ENCODE results near the gene DTNA. TPM values are rescaled to one million over a fixed set of nuclear protein-coding genes. Genes with fewer than 3 reads are reported as not detected.
"Not testable (repeated sequence)": the region's sequence is repeated elsewhere in the genome, so short reads cannot be mapped to it uniquely, and the experiment has no call there.

The DTNA gene
- polyA plus RNA-seq, 1 experiment: 16.4 TPM

- no peaks in the 10 kb centered on the region for H3K9me3 ChIP-seq (ENCODE audit: control insufficient read depth, insufficient read depth, low read length)
- POLR2A ChIA-PET: interaction anchor here (1.3 kb wide), 1 partner anchor 48 kb away, joined by 3 read pairs; no protein-coding TSS in a partner anchor
- H3K27ac ChIP-seq (ENCODE audit: low read depth, low read length): no peak overlapping the region
- DNase-seq (ENCODE audit: low read depth, low spot score): peak; percentile 82
- CTCF ChIA-PET: interaction anchor here (0.5 to 5.0 kb wide), 3 partner anchors 44 to 80 kb away, joined by 3 to 54 read pairs (median 4); no protein-coding TSS in a partner anchor
- no peaks in the 10 kb centered on the region for H3K27me3 ChIP-seq (ENCODE audit: control insufficient read depth, insufficient read depth, low read length)
- H3K4me3 ChIP-seq (ENCODE audit: low read depth, low read length): no peak overlapping the region
- TF ChIP-seq CTCF (IDR thresholded peaks at IDR 0.05; ENCODE audit: low read depth, low read length): no peak
These were observed 2.4 kb upstream of the DTNA start for GRCh38 chr18:34707670-34708069.

GRCh38 chr18:34709104-34709503 lies 994 bp upstream of the DTNA start:
- Histone ChIP-seq H3K4me3 (ENCODE audit: low read depth, low read length) (no peak overlapping the region), H3K27me3 (ENCODE audit: control insufficient read depth, insufficient read depth, low read length) (no peaks in the 10 kb centered on the region), H3K9me3 (ENCODE audit: control insufficient read depth, insufficient read depth, low read length) (no peaks in the 10 kb centered on the region), H3K27ac (ENCODE audit: low read depth, low read length) (peak overlapping the region; percentile 89)
- peak; percentile 64 for DNase-seq (ENCODE audit: low read depth, low spot score)
- no peak for TF ChIP-seq CTCF (IDR thresholded peaks at IDR 0.05; ENCODE audit: low read depth, low read length)
- ChIA-PET CTCF (interaction anchor here (1.0 to 5.0 kb wide), 4 partner anchors 21 to 158 kb away, joined by 4 to 54 read pairs (median 4); no protein-coding TSS in a partner anchor), POLR2A (no interaction called here)

- no peaks in the 10 kb centered on the region for H3K27me3 ChIP-seq (ENCODE audit: control insufficient read depth, insufficient read depth, low read length)
- H3K9me3 ChIP-seq (ENCODE audit: control insufficient read depth, insufficient read depth, low read length): no peaks in the 10 kb centered on the region
- ChIA-PET CTCF (interaction anchor here (0.6 to 5.0 kb wide), 4 partner anchors 18 to 588 kb away, joined by 3 to 54 read pairs (median 6); no protein-coding TSS in a partner anchor), POLR2A (interaction anchor here (0.6 to 1.4 kb wide), 3 partner anchors 12 to 119 kb away, joined by 3 read pairs; no protein-coding TSS in a partner anchor)
- H3K4me3 ChIP-seq (ENCODE audit: low read depth, low read length): peak overlapping the region; percentile 59
- peak overlapping the region; percentile 81 for H3K27ac ChIP-seq (ENCODE audit: low read depth, low read length)
- no peak for TF ChIP-seq CTCF (IDR thresholded peaks at IDR 0.05; ENCODE audit: low read depth, low read length)
- no peak for DNase-seq (ENCODE audit: low read depth, low spot score)
These were observed 388 bp downstream of the DTNA start for GRCh38 chr18:34710458-34710914.

GRCh38 chr18:34710934-34711333 lies 836 bp downstream of the DTNA start:
- peak overlapping the region; percentile 59 for H3K4me3 ChIP-seq (ENCODE audit: low read depth, low read length)
- POLR2A ChIA-PET: interaction anchor here (0.6 to 1.4 kb wide), 2 partner anchors 51 to 120 kb away, joined by 3 read pairs; no protein-coding TSS in a partner anchor
- no peak for TF ChIP-seq CTCF (IDR thresholded peaks at IDR 0.05; ENCODE audit: low read depth, low read length)
- no peaks in the 10 kb centered on the region for H3K27me3 ChIP-seq (ENCODE audit: control insufficient read depth, insufficient read depth, low read length)
- H3K27ac ChIP-seq (ENCODE audit: low read depth, low read length): no peak overlapping the region
- no peaks in the 10 kb centered on the region for H3K9me3 ChIP-seq (ENCODE audit: control insufficient read depth, insufficient read depth, low read length)
- CTCF ChIA-PET: interaction anchor here (0.6 to 5.0 kb wide), 4 partner anchors 17 to 588 kb away, joined by 3 to 54 read pairs (median 6); no protein-coding TSS in a partner anchor
- DNase-seq (ENCODE audit: low read depth, low spot score): no peak

GRCh38 chr18:34716111-34716510 lies 6.0 kb downstream of the DTNA start:
- H3K27ac ChIP-seq (ENCODE audit: low read depth, low read length); H3K27me3 ChIP-seq (ENCODE audit: control insufficient read depth, insufficient read depth, low read length); H3K4me3 ChIP-seq (ENCODE audit: low read depth, low read length); H3K9me3 ChIP-seq (ENCODE audit: control insufficient read depth, insufficient read depth, low read length); POLR2A ChIA-PET; DNase-seq (ENCODE audit: low read depth, low spot score): not testable (repeated sequence)
- CTCF ChIA-PET: interaction anchor here (1.0 to 1.4 kb wide), 3 partner anchors 14 to 55 kb away, joined by 3 to 4 read pairs (median 3); no protein-coding TSS in a partner anchor
